ENCODE measurements around the gene TSPO. TPM values are rescaled to one million over a fixed set of nuclear protein-coding genes. Genes with fewer than 3 reads are reported as not detected.

Gene TSPO
- total and polyA plus RNA-seq, 11 donors = 69.0 to 335 (median 125) TPM

DNA sequence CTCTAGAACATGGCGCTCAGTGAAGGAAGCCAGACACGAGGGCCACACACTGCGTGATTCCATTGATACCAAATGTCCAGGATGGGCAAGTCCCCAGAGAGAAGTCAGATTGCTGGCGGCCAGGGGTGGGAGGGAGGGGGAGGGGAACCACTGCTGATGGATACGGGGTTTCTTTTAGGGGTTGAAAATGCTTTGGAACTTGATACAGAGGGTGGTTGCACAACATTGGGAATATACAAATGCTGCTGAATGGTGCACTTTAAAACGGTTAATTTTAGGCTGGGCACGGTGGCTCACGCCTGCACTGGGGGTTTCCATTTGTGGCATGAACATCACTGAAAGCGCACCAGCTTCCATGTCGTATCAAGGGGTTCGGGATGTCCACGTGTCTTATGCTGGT is 5.1 kb downstream of the TSPO start:
- H3K4me1 ChIP-seq = peaks cover 0 to 53% (median 24%) of the 10 kb centered on the region in 12 donors
- 79 to 86% (median 83%) methylated on average over 11 to 12 of the region's 12 CpGs for WGBS, 4 donors
- no peak overlapping the region for H3K4me3 ChIP-seq
- H3K36me3 ChIP-seq = peaks cover 0 to 32% (median 6%) of the 10 kb centered on the region in 9 donors
- intact Hi-C loops (cut with DNase I) = no loop called here
- H3K9me3 ChIP-seq = no peaks in the 10 kb centered on the region
- H3K27me3 ChIP-seq = no peaks in the 10 kb centered on the region
- ATAC-seq (no peak), DNase-seq (no peak)
- no peak overlapping the region for H3K27ac ChIP-seq
- no peak for TF ChIP-seq POLR2A (IDR thresholded peaks at IDR 0.05)
- TF ChIP-seq, protein P1, sequence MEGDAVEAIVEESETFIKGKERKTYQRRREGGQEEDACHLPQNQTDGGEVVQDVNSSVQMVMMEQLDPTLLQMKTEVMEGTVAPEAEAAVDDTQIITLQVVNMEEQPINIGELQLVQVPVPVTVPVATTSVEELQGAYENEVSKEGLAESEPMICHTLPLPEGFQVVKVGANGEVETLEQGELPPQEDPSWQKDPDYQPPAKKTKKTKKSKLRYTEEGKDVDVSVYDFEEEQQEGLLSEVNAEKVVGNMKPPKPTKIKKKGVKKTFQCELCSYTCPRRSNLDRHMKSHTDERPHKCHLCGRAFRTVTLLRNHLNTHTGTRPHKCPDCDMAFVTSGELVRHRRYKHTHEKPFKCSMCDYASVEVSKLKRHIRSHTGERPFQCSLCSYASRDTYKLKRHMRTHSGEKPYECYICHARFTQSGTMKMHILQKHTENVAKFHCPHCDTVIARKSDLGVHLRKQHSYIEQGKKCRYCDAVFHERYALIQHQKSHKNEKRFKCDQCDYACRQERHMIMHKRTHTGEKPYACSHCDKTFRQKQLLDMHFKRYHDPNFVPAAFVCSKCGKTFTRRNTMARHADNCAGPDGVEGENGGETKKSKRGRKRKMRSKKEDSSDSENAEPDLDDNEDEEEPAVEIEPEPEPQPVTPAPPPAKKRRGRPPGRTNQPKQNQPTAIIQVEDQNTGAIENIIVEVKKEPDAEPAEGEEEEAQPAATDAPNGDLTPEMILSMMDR (IDR thresholded peaks at IDR 0.05) = no peak

DNA sequence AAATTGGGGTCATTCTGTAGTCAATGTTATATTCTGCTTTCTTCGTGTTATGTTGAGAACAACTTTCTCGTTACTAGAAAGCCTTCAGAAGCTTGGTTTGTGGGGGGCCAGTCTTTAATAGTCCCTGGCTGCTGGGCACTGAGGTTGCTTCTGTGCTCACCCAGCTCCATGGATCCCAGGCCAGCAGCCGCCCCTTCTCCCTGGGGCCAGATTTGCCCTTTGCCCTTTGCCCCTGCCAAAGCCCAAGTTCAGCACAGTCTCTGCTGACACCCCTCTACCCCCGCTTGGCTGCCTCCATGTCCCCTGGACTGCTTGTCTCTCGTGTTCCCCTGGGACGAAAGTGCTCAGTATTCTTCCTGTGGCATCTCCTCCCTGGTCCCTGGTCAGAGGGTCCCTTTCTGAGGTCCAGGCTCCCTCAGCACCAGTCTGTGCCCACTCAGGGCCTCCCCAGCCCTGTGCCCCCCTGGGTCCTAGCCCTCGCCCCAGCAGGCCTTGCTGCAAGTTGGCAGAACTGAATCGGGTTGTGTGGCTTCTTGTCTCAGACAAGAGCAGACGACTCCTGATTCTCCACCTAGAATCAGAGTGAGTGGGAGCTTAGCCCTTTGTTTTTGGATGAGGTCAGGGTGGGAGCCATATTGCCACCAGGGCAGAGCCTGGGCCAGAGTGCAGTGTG is 6.7 kb downstream of the TSPO start:
- ATAC-seq (peak in 1 of 4 donors; percentile 2), DNase-seq (no peak)
- H3K27ac ChIP-seq = no peak overlapping the region
- H3K9me3 ChIP-seq = no peaks in the 10 kb centered on the region
- no peaks in the 10 kb centered on the region for H3K27me3 ChIP-seq
- WGBS, 4 donors = 76 to 83% (median 81%) methylated on average over 9 of the region's 9 CpGs
- peaks cover 0 to 48% (median 14%) of the 10 kb centered on the region in 9 donors for H3K36me3 ChIP-seq
- no peak overlapping the region for H3K4me3 ChIP-seq
- TF ChIP-seq, protein P1 (IDR thresholded peaks at IDR 0.05) = no peak
- no peak for TF ChIP-seq POLR2A (IDR thresholded peaks at IDR 0.05)
- intact Hi-C loops (cut with DNase I) = no loop called here
- peaks cover 0 to 42% (median 11%) of the 10 kb centered on the region in 12 donors for H3K4me1 ChIP-seq

DNA sequence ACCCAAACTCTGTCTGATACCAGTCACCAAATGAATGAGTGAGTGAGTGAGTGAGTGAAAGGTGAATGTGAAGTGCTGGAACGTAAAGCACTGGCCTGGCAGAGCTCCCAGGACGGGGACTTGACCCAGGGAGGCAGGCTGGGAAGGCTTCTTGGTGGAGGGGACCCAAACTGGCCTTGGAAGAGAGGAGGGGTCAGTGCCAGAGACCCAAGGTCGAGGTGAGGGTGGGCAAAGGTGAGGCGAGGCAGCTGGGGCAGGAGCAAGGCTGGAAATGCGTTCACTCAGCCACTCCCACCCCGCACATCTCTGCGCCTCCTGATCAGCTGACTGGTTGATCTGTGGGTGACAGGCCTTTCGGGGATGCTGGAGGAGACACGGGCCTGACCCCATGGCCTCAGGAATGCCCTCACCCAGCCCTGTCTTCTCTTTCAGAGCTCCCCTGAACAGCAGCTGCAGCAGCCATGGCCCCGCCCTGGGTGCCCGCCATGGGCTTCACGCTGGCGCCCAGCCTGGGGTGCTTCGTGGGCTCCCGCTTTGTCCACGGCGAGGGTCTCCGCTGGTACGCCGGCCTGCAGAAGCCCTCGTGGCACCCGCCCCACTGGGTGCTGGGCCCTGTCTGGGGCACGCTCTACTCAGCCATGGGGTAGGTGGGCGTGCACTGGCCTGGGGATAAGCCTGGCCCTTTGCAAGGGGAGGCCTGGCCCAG is 7.6 kb downstream of the TSPO start:
- intact Hi-C loops (cut with DNase I) = no loop called here
- H3K27me3 ChIP-seq = no peaks in the 10 kb centered on the region
- TF ChIP-seq POLR2A (IDR thresholded peaks at IDR 0.05) = no peak
- TF ChIP-seq, protein P1 (IDR thresholded peaks at IDR 0.05) = no peak
- no peak overlapping the region for H3K27ac ChIP-seq
- H3K9me3 ChIP-seq = no peaks in the 10 kb centered on the region
- 84 to 92% (median 88%) methylated on average over 8 to 24 of the region's 24 CpGs for WGBS, 4 donors
- H3K4me3 ChIP-seq = no peak overlapping the region
- ATAC-seq (peak in 1 of 4 donors; percentile 2), DNase-seq (no peak)
- peaks cover 0 to 45% (median 15%) of the 10 kb centered on the region in 12 donors for H3K4me1 ChIP-seq
- H3K36me3 ChIP-seq = peaks cover 0 to 52% (median 15%) of the 10 kb centered on the region in 9 donors

DNA sequence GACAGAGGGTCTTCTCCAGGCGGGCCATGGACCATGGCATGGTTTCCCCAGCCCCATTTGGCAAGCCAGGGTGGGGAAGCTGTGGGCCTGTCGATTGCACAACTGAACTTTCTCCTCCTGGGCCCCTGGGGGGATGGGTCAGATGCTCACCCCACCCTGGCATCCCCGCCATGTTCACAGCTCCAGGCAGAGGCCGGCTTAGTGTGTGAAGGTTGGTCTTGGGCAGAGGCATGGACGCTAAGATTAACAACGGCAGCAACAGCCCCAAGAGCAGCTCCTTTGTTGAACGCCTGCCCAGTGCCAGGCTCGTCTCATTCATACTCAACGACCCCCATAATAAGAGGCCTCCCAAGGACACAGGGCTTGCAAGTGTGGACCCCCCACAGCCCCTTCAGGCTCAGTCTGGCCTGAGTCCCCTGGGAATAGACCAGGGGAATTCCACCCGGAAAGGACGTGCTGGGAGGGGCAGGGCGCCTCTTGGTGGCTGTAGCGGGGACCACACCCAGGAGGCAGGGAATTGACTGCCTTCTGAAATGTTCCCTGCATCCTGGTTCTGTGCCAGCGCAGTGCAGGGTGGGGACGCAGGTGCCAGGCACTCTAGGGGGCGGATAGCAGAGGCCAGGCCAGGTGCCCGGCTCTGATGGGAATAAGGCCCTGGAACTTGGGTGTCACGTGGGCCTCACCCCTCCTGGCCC is 8.3 kb downstream of the TSPO start:
- H3K9me3 ChIP-seq = no peaks in the 10 kb centered on the region
- intact Hi-C loops (cut with DNase I) = no loop called here
- H3K27me3 ChIP-seq = no peaks in the 10 kb centered on the region
- peak in 1 of 4 donors; percentile 3 for ATAC-seq
- peaks cover 0 to 52% (median 15%) of the 10 kb centered on the region in 9 donors for H3K36me3 ChIP-seq
- no peak overlapping the region for H3K4me3 ChIP-seq
- DNase-seq = no peak
- 62 to 67% (median 64%) methylated on average over 11 to 18 of the region's 18 CpGs for WGBS, 4 donors
- no peak overlapping the region for H3K27ac ChIP-seq
- H3K4me1 ChIP-seq = peaks cover 0 to 46% (median 19%) of the 10 kb centered on the region in 12 donors
- no peak for TF ChIP-seq POLR2A (IDR thresholded peaks at IDR 0.05)
- TF ChIP-seq, protein P1 (IDR thresholded peaks at IDR 0.05) = peak in 5 of 12 donors; percentile 5 to 27 (median 23)

Measured in heart left ventricle (tissue), 16 donors.